Left colon (tissue), 2 donors: ENCODE data around the gene GPANK1. TPM values are rescaled to one million over a fixed set of nuclear protein-coding genes. Genes with fewer than 3 reads are reported as not detected.

Source experiments
- ATAC-seq: fragments of 200-7000 bp; cut with Tn5 transposase; one replicate; pipeline ENCODE4 v1.9.1; 2020; ENCODE audit warnings: mild to moderate bottlenecking, moderate library complexity
- DNase-seq, 2 donors: peaks; one replicate each; pipeline ENCODE4 v3.0.0-alpha.2; 2020
- intact Hi-C, 2 donors: fragments of 100-400 bp; cut with DNase I in 1 of 2; cut with micrococcal nuclease in 1 of 2; formaldehyde crosslinking; loops; one replicate each; pipeline versions ENCODE4 v1.11.2 to v1.14.0; 2022; cut with DNase I, micrococcal nuclease
- total RNA-seq, 2 donors: library from RNA; stranded (reverse); fragmentation: NEBNext Ultra II Directional; extraction: Animal tissue kit (Norgen Biotek cat#: 25700); gene quantifications; one replicate each; pipeline ENCODE4 v1.2.1, GENCODE V29; 2021
- donor health status: DM: no; HTN: no; CAD: no.
- donor health status: DM: yes; HTN: yes; CAD: no.

Gene GPANK1
- total RNA-seq, 2 donors from 2014 or later: 11.1 to 15.2 TPM

GRCh38 chr6:31654574-31655348 lies 10.0 kb downstream of the GPANK1 start:
- intact Hi-C loops: no loop called here
- no peak for ATAC-seq
- no peak for DNase-seq

GRCh38 chr6:31652925-31653724 lies 11.7 kb downstream of the GPANK1 start:
- peak; percentile 70 for ATAC-seq
- intact Hi-C loops: no loop called here
- DNase-seq: peak; percentile 92 to 93

GRCh38 chr6:31651602-31652191 lies 13.1 kb downstream of the GPANK1 start:
- ATAC-seq (peak; percentile 73), DNase-seq (peak in 1 of 2 donors; percentile 85)
- intact Hi-C loops: no loop called here

- DNase-seq (no peak), ATAC-seq (no peak)
- intact Hi-C loops: no loop called here
These were observed 19.5 kb downstream of the GPANK1 start for GRCh38 chr6:31645325-31645724.

GRCh38 chr6:31643818-31644454 lies 20.9 kb downstream of the GPANK1 start:
- peak; percentile 19 for ATAC-seq
- intact Hi-C loops: no loop called here
- DNase-seq: no peak

- DNase-seq: no peak
- no peak for ATAC-seq
- intact Hi-C loops: no loop called here
These were observed 21.8 kb downstream of the GPANK1 start for GRCh38 chr6:31642798-31643570.

GRCh38 chr6:31641370-31641769 lies 23.4 kb downstream of the GPANK1 start:
- no peak for DNase-seq
- intact Hi-C loops: no loop called here
- no peak for ATAC-seq

GRCh38 chr6:31640612-31641011 lies 24.2 kb downstream of the GPANK1 start:
- DNase-seq (no peak), ATAC-seq (no peak)
- intact Hi-C loops: no loop called here

GRCh38 chr6:31639449-31639861 lies 25.3 kb downstream of the GPANK1 start:
- DNase-seq (no peak), ATAC-seq (no peak)
- intact Hi-C loops: no loop called here

- DNase-seq (no peak), ATAC-seq (no peak)
- intact Hi-C loops: no loop called here
These were observed 25.8 kb downstream of the GPANK1 start for GRCh38 chr6:31639043-31639442.

GRCh38 chr6:31636698-31637596 lies 27.9 kb downstream of the GPANK1 start:
- DNase-seq (no peak), ATAC-seq (no peak)
- intact Hi-C loops: no loop called here

GRCh38 chr6:31634969-31635575 lies 29.7 kb downstream of the GPANK1 start:
- DNase-seq: no peak
- ATAC-seq: no peak
- intact Hi-C loops: no loop called here

- DNase-seq (no peak), ATAC-seq (no peak)
- intact Hi-C loops: no loop called here
These were observed 30.7 kb downstream of the GPANK1 start for GRCh38 chr6:31634131-31634530.

- DNase-seq: no peak
- intact Hi-C loops: no loop called here
- ATAC-seq: no peak
These were observed 31.4 kb downstream of the GPANK1 start for GRCh38 chr6:31633447-31633846.

- intact Hi-C loops: no loop called here
- DNase-seq (no peak), ATAC-seq (peak; percentile 5)
These were observed 32.4 kb downstream of the GPANK1 start for GRCh38 chr6:31632279-31632946.

- peak; percentile 11 for ATAC-seq
These were observed 33.0 kb downstream of the GPANK1 start for GRCh38 chr6:31631681-31632278.

More at GRCh38 chr6:31631681-31632278, 33.0 kb downstream of the GPANK1 start:
- no peak for DNase-seq
- intact Hi-C loops: no loop called here
